ENCODE data around the gene PPP1R9B. TPM values are rescaled to one million over a fixed set of nuclear protein-coding genes. Genes with fewer than 3 reads are reported as not detected.

Gene PPP1R9B
- total RNA-seq, 1 experiment from 2014 or later, result 23.0 TPM

DNA sequence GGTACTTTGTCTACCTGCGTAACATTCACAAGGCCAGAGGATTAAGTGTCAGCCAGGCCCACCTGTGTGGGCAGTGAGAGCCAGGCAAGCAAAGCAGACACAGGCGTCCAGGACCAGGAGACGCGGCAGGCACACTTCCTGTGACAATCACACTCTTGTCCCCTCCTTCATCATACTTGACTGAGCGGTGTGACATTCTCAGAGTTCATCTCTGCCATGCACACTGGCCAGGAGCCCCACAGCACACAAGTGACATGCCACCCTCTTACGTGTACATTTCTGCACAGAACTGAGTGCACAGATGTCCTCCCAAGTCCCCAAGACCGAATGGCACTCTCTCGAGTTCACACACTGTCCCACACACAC is 8.7 kb downstream of the PPP1R9B start:
- no peak for DNase-seq
- Histone ChIP-seq H3K4ac (ENCODE audit: low read depth, low read length) (no peak overlapping the region), H3T11ph (ENCODE audit: low read length) (no peak overlapping the region), H3K9ac (ENCODE audit: extremely low read depth, insufficient read length, low read length) (no peak overlapping the region), H2BK5ac (ENCODE audit: insufficient read length, low read length) (no peak overlapping the region), H3K18ac (ENCODE audit: insufficient read length, low read depth, low read length) (no peak overlapping the region), H3K79me2 (ENCODE audit: insufficient read depth, low read length) (no peaks in the 10 kb centered on the region), H2BK120ac (ENCODE audit: low read depth, low read length, poor library complexity, severe bottlenecking) (no peak overlapping the region), H4K8ac (replicated peaks; ENCODE audit: insufficient read length, low read depth, low read length) (no peak overlapping the region), H3K14ac (ENCODE audit: insufficient read depth, low read length) (no peak overlapping the region), H3K4me1 (ENCODE audit: insufficient read depth, low read length) (no peaks in the 10 kb centered on the region), H2BK15ac (ENCODE audit: low read depth, low read length) (no peak overlapping the region), H4K91ac (ENCODE audit: insufficient read length, low read depth, low read length) (no peak overlapping the region), H4K20me1 (ENCODE audit: control insufficient read depth, insufficient read depth, insufficient read length) (peaks cover 2% of the 10 kb centered on the region), H2AFZ (ENCODE audit: low read length) (no peak overlapping the region), H3K56ac (ENCODE audit: insufficient read length, low read depth, low read length) (no peak overlapping the region), H3K9me3 (ENCODE audit: control insufficient read depth, low read depth, low read length) (no peaks in the 10 kb centered on the region), H2BK20ac (ENCODE audit: low read depth, low read length, poor library complexity, severe bottlenecking) (no peak overlapping the region), H3K4me2 (ENCODE audit: insufficient read depth, insufficient read length, low read length) (no peak overlapping the region), H3K27ac (ENCODE audit: insufficient read length, low read depth, low read length) (no peak overlapping the region), H3K79me1 (ENCODE audit: insufficient read depth, low read depth, low read length, poor library complexity, severe bottlenecking) (no peaks in the 10 kb centered on the region), H3K27me3 (ENCODE audit: insufficient read depth, low read length) (no peaks in the 10 kb centered on the region), H2BK12ac (ENCODE audit: insufficient read length, low read depth, low read length) (no peak overlapping the region), H2AK5ac (ENCODE audit: insufficient read length, low read length) (no peak overlapping the region), H4K5ac (ENCODE audit: insufficient read length, low read depth, low read length) (no peak overlapping the region), H3K23ac (ENCODE audit: insufficient read length, low read depth, low read length) (no peak overlapping the region), H3K23me2 (ENCODE audit: insufficient read length, low read depth, low read length, poor library complexity, severe bottlenecking) (no peaks in the 10 kb centered on the region)
- Mint-ChIP-seq H3K4me1 (peaks cover 15 to 27% of the 10 kb centered on the region in 2 experiments), H3K36me3 (ENCODE audit: insufficient read depth in 1 of 3, low read depth in 3 of 3) (peaks cover 30 to 85% (median 70%) of the 10 kb centered on the region in 3 experiments; a peak in 6 of 7 replicates), H3K27ac (no peak overlapping the region; a peak in 1 of 7 replicates), H3K4me3 (no peak overlapping the region), H3K27me3 (ENCODE audit: low read depth) (no peaks in the 10 kb centered on the region; the same call in 1 of the 2 replicates), H3K9me3 (no peaks in the 10 kb centered on the region)
- TF ChIP-seq, protein P1, sequence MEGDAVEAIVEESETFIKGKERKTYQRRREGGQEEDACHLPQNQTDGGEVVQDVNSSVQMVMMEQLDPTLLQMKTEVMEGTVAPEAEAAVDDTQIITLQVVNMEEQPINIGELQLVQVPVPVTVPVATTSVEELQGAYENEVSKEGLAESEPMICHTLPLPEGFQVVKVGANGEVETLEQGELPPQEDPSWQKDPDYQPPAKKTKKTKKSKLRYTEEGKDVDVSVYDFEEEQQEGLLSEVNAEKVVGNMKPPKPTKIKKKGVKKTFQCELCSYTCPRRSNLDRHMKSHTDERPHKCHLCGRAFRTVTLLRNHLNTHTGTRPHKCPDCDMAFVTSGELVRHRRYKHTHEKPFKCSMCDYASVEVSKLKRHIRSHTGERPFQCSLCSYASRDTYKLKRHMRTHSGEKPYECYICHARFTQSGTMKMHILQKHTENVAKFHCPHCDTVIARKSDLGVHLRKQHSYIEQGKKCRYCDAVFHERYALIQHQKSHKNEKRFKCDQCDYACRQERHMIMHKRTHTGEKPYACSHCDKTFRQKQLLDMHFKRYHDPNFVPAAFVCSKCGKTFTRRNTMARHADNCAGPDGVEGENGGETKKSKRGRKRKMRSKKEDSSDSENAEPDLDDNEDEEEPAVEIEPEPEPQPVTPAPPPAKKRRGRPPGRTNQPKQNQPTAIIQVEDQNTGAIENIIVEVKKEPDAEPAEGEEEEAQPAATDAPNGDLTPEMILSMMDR (conservative IDR thresholded peaks at IDR 0.05), result no peak
- whole genome bisulfite sequencing (ENCODE audit: extremely low coverage, insufficient read length, low lambda C conversion rate), result no CpG with 5 or more reads among the region's 8 CpGs
